DOHH2 (cell line): ENCODE results near the gene SRXN1.

Source experiments
- CTCF ChIP-seq: fragments of 200-600 bp; sonication (generic); IDR thresholded peaks from one replicate; pipeline ENCODE4 v1.5.1; 2014; ENCODE audit warnings: antibody characterized with exemption, mild to moderate bottlenecking, low read depth, low read length; ENCODE audit not compliant: poor library complexity, severe bottlenecking
- EZH2phosphoT487 ChIP-seq: fragments of 200-600 bp; sonication (generic); IDR thresholded peaks from 2 replicates; pipeline ENCODE4 v1.6.1; 2017; ENCODE audit warnings: borderline replicate concordance, mild to moderate bottlenecking, antibody characterized with exemption, low read length, moderate library complexity, mixed read lengths

- no peak for TF ChIP-seq CTCF
- TF ChIP-seq EZH2phosphoT487: no peak
Measured at GRCh38 chr20:600141-600540, 52.9 kb downstream of the SRXN1 start.
